Subcutaneous abdominal adipose tissue (tissue), 5 donors: ENCODE measurements around the gene REXO5.
"Not testable (repeated sequence)": the region's sequence is repeated elsewhere in the genome, so short reads cannot be mapped to it uniquely, and the experiment has no call there.

Experiments used
- H3K27ac ChIP-seq: one replicate; pipeline ENCODE4 v1.7.0; 2013; ENCODE audit warnings: low read depth, mild to moderate bottlenecking, inconsistent platforms, low read length, moderate library complexity
- H3K27me3 ChIP-seq, 5 donors: one replicate each; pipeline ENCODE4 v1.7.0; 2013; ENCODE audit warnings: low read length in 5 of 5, inconsistent platforms in 1 of 5; ENCODE audit not compliant: control insufficient read depth in 5 of 5, insufficient read depth in 4 of 5
- H3K36me3 ChIP-seq, 5 donors: one replicate each; pipeline ENCODE4 v1.7.0; 2013; ENCODE audit warnings: low read length in 5 of 5; ENCODE audit not compliant: control insufficient read depth in 5 of 5, insufficient read depth in 5 of 5
- H3K4me1 ChIP-seq, 5 donors: one replicate each; pipeline ENCODE4 v1.7.0; 2013; ENCODE audit warnings: low read length in 5 of 5, mild to moderate bottlenecking in 3 of 5, moderate library complexity in 1 of 5; ENCODE audit not compliant: control insufficient read depth in 5 of 5, insufficient read depth in 5 of 5
- H3K4me3 ChIP-seq, 5 donors: one replicate each; pipeline ENCODE4 v1.7.0; 2013; ENCODE audit warnings: low read length in 5 of 5, low read depth in 1 of 5
- H3K9ac ChIP-seq, 5 donors: one replicate each; pipeline ENCODE4 v1.7.0; 2013; ENCODE audit warnings: low read length in 5 of 5, mild to moderate bottlenecking in 4 of 5, moderate library complexity in 3 of 5
- H3K9me3 ChIP-seq, 5 donors: one replicate each; pipeline ENCODE4 v1.7.0; 2013; ENCODE audit warnings: low read length in 5 of 5; ENCODE audit not compliant: control insufficient read depth in 5 of 5
- donor health status: healthy.
- donor health status: healthy.
- donor health status: healthy.
- donor health status: healthy.
- donor health status: healthy.

Gene REXO5

GRCh38 chr16:20857281-20857680 is 51.0 kb downstream of the REXO5 start:
- peaks cover 17 to 44% (median 31%) of the 10 kb centered on the region in 5 donors for H3K36me3 ChIP-seq
- peaks cover 8 to 81% (median 73%) of the 10 kb centered on the region in 5 donors for H3K4me1 ChIP-seq
- H3K4me3 ChIP-seq, result no peak overlapping the region
- H3K9ac ChIP-seq, result no peak overlapping the region
- no peaks in the 10 kb centered on the region for H3K9me3 ChIP-seq
- no peaks in the 10 kb centered on the region for H3K27me3 ChIP-seq
- H3K27ac ChIP-seq, result peak overlapping the region; percentile 57

- no peaks in the 10 kb centered on the region for H3K9me3 ChIP-seq
- H3K27ac ChIP-seq, result peak overlapping the region; percentile 74
- peaks cover 8 to 70% (median 67%) of the 10 kb centered on the region in 5 donors for H3K4me1 ChIP-seq
- peaks cover 17 to 51% (median 35%) of the 10 kb centered on the region in 5 donors for H3K36me3 ChIP-seq
- no peak overlapping the region for H3K4me3 ChIP-seq
- H3K9ac ChIP-seq, result no peak overlapping the region
- H3K27me3 ChIP-seq, result no peaks in the 10 kb centered on the region
Observed at GRCh38 chr16:20859229-20859628, 52.9 kb downstream of the REXO5 start.

- peaks cover 8 to 70% (median 65%) of the 10 kb centered on the region in 5 donors for H3K4me1 ChIP-seq
- peak overlapping the region; percentile 74 for H3K27ac ChIP-seq
- H3K9me3 ChIP-seq, result no peaks in the 10 kb centered on the region
- peaks cover 14 to 51% (median 35%) of the 10 kb centered on the region in 5 donors for H3K36me3 ChIP-seq
- no peak overlapping the region for H3K9ac ChIP-seq
- H3K27me3 ChIP-seq, result no peaks in the 10 kb centered on the region
- no peak overlapping the region for H3K4me3 ChIP-seq
Observed at GRCh38 chr16:20859699-20860098, 53.4 kb downstream of the REXO5 start.

- Histone ChIP-seq H3K36me3 (peaks cover 12 to 47% (median 30%) of the 10 kb centered on the region in 5 donors), H3K27me3 (no peaks in the 10 kb centered on the region), H3K27ac (peak overlapping the region; percentile 74), H3K9ac (peak overlapping the region in 2 of 5 donors; percentile 11 to 24), H3K4me1 (peaks cover 8 to 65% (median 60%) of the 10 kb centered on the region in 5 donors), H3K9me3 (no peaks in the 10 kb centered on the region), H3K4me3 (no peak overlapping the region)
Observed at GRCh38 chr16:20860361-20860760, 54.0 kb downstream of the REXO5 start.

- not testable (repeated sequence) for H3K9ac ChIP-seq, H3K27me3 ChIP-seq, H3K4me3 ChIP-seq, H3K9me3 ChIP-seq
- peaks cover 8 to 69% (median 65%) of the 10 kb centered on the region in 5 donors for H3K4me1 ChIP-seq
- peaks cover 6 to 42% (median 30%) of the 10 kb centered on the region in 5 donors for H3K36me3 ChIP-seq
- peak overlapping the region; percentile 74 for H3K27ac ChIP-seq
Observed at GRCh38 chr16:20860995-20861394, 54.7 kb downstream of the REXO5 start.

- peak overlapping the region; percentile 21 for H3K27ac ChIP-seq
- peaks cover 4 to 35% (median 30%) of the 10 kb centered on the region in 5 donors for H3K36me3 ChIP-seq
- no peak overlapping the region for H3K9ac ChIP-seq
- H3K4me1 ChIP-seq, result peaks cover 12 to 69% (median 66%) of the 10 kb centered on the region in 5 donors
- no peaks in the 10 kb centered on the region for H3K9me3 ChIP-seq
- H3K27me3 ChIP-seq, result no peaks in the 10 kb centered on the region
- H3K4me3 ChIP-seq, result no peak overlapping the region
Observed at GRCh38 chr16:20862162-20862960, 56.0 kb downstream of the REXO5 start.

GRCh38 chr16:20864376-20864775 is 58.0 kb downstream of the REXO5 start:
- H3K4me3 ChIP-seq, H3K27ac ChIP-seq, H3K27me3 ChIP-seq, H3K9me3 ChIP-seq, H3K9ac ChIP-seq: not testable (repeated sequence)
- Histone ChIP-seq H3K4me1 (peaks cover 25 to 85% (median 79%) of the 10 kb centered on the region in 5 donors), H3K36me3 (peaks cover 7 to 38% (median 29%) of the 10 kb centered on the region in 5 donors)

GRCh38 chr16:20865420-20866131 is 59.2 kb downstream of the REXO5 start:
- Histone ChIP-seq H3K9me3 (no peaks in the 10 kb centered on the region), H3K4me1 (peaks cover 22 to 85% (median 79%) of the 10 kb centered on the region in 5 donors), H3K27ac (peak overlapping the region; percentile 71), H3K27me3 (no peaks in the 10 kb centered on the region), H3K9ac (peak overlapping the region in 2 of 5 donors; percentile 42 to 80), H3K4me3 (no peak overlapping the region), H3K36me3 (peaks cover 2 to 26% (median 17%) of the 10 kb centered on the region in 5 donors)

GRCh38 chr16:20866145-20866772 is 59.9 kb downstream of the REXO5 start:
- H3K4me3 ChIP-seq, result no peak overlapping the region
- peaks cover 2 to 20% (median 13%) of the 10 kb centered on the region in 5 donors for H3K36me3 ChIP-seq
- H3K27ac ChIP-seq, result peak overlapping the region; percentile 71
- H3K4me1 ChIP-seq, result peaks cover 23 to 85% (median 79%) of the 10 kb centered on the region in 5 donors
- no peaks in the 10 kb centered on the region for H3K27me3 ChIP-seq
- no peaks in the 10 kb centered on the region for H3K9me3 ChIP-seq
- peak overlapping the region in 3 of 5 donors; percentile 41 to 80 (median 42) for H3K9ac ChIP-seq
